Endothelial cell of hepatic sinusoid (primary cell): ENCODE results near the gene MRPL37.
"Not testable (repeated sequence)": the region's sequence is repeated elsewhere in the genome, so short reads cannot be mapped to it uniquely, and the experiment has no call there.

Experiments
- in situ Hi-C: cut with HindIII; loops from 2 replicates; pipeline ENCODE4 v1.10.0; 2017; ENCODE audit warnings: low sequenced_read_pairs

MRPL37 gene

DNA sequence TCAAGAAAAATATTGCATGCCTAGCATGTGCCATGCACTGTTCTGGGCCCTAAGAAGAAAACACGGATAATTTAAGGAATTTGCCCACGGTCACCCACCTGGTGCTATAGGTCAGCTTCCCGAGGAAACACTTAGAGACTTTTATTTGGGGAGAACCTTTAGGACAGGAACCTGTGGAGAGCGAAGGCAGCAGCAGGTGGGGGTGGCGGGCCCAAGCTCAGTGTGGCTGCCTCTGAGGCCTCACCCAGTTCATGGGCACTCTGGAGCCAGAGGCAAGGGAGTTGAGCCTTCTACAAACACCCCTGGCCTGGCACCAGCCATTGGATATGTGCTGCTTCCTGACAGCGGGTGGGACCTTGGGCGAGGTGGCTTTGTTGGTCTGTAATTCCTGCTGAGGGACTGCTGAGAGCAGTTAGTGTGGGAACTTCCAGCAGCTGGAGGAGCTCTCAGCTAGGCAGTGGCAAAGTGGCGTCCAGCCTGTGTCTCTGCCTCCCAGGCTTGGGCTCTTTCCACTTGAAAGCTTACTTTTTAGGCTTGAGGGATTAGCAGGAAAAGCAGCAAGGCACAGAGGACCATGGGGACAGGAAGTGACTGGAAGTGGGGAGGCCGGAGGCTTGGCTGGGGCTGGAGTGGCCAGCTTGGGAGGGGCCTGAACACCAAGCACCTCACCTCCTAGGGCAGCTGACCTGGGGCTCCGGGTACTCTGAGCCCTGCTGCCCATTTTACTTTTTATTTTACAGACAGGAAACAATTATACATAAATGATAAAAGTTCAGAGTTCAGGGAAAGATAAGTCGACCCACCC, 19.1 kb downstream of the MRPL37 start:
- in situ Hi-C loops, result no loop called here

DNA sequence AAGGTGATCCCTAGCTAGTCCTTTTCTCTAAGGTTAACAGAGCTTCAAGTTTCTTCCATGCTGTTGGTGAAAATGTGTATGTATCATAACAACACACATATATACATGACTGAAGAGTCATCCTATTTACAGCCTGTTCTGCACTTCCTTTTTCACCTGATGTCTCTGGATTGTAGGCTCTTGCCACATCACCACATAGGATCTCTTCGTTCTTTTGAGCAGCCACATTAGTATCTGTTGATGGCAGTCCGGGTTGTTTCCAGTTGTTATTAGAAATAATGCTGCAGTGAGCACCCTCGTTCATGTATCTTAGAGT, 19.7 kb downstream of the MRPL37 start:
- in situ Hi-C loops, result no loop called here

DNA sequence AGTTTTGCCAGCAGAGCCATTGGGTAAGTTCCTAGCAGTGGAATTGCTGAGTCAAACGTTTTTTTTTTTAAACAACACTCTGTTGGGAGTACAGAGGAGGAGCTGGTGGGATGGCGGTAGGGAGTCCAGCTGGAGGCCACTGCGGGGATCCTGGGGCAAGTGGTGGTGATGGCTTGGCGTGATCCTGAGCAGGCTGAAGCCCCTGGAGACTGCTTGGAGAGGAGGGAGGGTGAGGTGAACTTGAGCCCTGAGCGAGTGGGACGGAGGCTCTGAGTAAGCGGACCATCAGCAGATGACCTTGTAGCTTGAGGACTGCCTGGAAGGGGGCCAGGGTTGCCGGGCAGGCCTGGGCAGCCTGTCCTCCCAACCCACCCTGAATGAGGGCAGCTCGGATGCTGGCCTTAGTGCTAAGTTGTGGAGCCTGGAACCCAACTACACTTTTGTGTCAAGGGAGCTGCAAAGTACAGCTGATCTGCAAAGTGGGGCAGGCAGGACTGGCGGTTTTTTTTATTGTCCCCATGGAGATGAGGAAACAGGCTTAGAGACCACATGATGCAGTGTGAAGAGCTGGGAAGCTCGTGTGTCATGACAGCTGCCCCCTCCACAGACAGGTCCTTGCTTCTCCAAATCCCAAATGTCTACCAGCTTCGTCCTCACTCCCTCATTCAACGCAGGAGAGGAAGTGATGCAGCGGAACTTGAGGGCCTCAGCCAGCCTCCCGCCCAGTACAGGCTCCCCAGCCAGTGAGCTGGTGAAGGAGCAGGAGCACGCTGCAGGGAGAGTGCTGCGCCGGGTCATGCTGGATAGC, 20.2 kb downstream of the MRPL37 start:
- in situ Hi-C loops, result no loop called here

GRCh38 chr1:54221113-54221834, 21.3 kb downstream of the MRPL37 start:
- in situ Hi-C loops, result no loop called here

GRCh38 chr1:54221867-54222484, 22.0 kb downstream of the MRPL37 start:
- in situ Hi-C loops, result no loop called here

DNA sequence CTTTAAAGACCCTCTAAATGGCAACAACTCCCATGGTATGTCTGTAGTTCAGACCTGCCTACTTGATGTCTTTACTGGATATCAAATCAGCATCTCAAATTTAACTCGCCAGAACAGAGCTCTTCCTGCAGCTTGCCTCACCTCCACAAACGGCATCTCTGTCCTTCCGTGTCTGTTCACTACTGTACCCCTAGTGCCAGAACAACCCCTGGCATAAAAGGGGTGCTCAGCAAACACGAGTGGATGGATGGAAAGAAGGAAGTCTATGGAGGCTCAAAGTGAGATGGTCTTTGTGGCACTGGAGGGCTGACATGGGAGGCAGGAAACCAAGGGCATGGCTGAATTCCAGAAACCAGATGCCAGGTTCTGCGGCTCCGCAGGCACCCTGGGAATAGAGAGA, 22.7 kb downstream of the MRPL37 start:
- in situ Hi-C loops, result no loop called here

GRCh38 chr1:54223441-54224202, 23.7 kb downstream of the MRPL37 start:
- in situ Hi-C loops, result no loop called here

DNA sequence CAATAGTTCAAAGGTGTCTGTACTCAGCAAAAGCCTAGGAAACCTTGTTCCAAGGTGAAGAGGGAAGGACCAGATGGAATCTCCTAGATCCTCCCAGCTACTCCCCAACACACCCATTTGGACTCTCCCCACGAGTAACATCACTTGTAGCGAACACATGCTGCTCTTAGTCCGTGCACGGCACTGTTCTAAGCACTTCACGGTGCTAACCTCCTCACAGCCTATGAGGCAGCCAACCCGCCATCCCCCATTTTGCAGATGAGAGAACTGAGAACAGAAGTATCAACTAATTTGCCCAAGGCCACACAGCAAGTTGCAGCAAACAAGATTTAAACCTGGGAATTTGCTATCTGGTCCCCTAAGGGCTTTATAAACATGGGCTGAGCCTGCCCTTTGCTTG, 24.3 kb downstream of the MRPL37 start:
- in situ Hi-C loops, result no loop called here

DNA sequence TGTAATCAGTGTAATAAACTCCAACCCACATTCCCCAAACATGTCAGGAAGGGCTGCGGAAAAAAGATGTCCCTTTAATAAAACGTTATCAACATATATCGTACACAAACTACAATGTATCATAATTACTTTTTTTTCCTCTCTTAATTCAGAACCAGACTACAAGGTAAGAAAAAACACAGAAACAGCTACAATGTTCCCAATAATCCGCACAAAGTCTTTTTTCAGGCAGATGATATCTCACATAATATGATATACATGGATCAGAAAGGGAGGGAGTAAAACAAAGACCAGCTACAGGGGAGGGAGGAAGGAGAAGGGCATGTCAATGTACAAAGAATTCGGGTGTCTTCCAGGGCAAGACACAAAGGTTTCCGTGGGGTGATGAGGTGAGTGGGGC, 25.4 kb downstream of the MRPL37 start:
- in situ Hi-C loops, result no loop called here

DNA sequence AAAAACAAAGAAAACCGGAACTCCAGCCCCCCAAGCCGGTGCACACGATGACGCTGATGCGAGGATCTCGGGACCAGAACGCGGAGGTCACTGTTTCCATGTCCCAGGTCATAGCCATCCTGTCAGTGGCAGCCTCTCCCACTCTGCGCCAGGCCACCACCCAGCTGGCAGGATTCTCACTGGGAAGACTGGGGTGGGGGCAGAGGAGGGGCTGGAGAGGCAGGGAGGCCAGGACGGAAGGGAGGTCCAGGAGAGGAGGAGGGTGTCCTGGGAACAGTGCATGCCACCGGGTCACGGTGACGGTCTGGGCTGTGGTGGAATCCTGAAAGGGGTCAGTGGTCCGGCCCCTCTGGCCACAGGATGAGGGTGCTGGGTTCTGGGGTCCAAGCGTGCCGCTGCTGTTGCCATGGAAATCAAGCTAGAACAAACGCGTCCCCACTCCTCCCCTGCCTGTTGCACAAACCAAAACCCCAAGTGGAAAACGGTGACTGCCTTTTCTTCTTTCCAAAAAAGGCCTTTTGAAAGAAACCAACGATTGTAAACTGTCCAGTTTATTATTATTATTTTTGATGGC, 26.1 kb downstream of the MRPL37 start:
- in situ Hi-C loops, result no loop called here

GRCh38 chr1:54227091-54227602, 27.2 kb downstream of the MRPL37 start:
- in situ Hi-C loops, result no loop called here

- in situ Hi-C loops, result no loop called here
These were observed 27.9 kb downstream of the MRPL37 start for GRCh38 chr1:54227891-54228310.

GRCh38 chr1:54228638-54229079, 28.7 kb downstream of the MRPL37 start:
- in situ Hi-C loops, result no loop called here

DNA sequence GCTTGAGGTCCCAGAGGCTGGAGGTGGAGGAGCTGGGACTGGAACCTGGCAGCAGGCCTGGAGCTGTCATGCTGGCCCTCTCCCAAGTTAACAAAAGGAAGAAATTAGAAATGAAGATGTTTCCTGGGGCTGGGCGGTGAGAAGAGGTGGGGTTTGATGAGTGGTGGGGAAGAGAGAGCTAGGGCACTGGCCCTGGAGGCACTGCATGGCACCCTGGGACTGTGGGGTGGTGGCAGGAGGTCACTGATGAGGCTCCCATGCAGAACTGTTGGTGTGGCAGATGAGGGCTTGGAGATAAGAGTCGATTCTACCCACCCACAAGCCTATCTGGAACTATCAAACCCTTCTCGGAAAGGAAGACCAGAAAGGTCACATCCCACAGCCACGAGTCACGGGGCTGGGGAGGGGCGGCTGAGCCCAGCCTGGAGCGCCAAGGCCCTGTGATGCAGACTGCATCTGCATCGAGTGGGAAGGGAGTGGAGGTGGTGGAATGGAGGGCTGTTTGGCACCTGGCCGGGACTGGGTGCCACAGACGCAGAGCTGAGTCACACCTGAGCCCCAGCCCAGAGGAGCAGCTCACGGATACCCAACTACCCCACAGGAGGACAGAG, 29.4 kb downstream of the MRPL37 start:
- in situ Hi-C loops, result no loop called here

DNA sequence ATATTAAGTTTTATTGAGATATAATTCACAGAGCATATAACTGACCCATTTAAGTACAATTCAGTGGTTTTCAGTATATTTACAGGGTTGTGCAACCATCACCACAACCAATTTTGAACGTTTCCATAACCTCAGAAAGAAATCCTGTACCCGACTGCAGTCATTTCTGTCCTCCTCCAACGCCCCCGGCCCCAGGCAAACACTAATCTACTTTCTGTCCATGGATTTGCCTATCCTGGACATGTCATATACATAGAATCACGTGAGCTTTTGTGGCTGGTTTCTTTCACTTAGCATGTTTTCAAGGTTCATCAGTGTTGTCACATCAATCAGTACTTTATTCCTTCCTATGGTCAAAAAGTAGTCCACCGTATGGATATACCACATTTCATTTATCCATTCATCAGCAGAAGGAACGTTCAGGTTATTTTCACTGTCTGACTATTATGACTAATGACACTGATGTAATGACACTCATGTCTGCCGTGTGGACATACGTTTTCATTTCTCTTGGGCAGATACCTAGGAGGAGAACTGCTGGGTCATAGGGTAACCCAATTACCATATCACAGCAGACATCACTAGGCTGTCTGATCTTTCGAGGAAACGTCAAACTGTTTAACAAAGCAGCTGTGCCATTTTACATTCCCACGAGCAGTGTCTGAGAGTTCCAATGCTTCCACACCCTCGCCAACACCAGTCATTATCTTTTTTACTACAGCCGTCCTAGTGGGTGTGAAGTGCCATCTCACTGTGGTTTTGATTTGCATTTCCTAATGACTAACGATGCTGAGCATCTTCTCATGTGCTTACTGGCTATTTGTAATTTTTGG, 30.8 kb downstream of the MRPL37 start:
- in situ Hi-C loops, result no loop called here

DNA sequence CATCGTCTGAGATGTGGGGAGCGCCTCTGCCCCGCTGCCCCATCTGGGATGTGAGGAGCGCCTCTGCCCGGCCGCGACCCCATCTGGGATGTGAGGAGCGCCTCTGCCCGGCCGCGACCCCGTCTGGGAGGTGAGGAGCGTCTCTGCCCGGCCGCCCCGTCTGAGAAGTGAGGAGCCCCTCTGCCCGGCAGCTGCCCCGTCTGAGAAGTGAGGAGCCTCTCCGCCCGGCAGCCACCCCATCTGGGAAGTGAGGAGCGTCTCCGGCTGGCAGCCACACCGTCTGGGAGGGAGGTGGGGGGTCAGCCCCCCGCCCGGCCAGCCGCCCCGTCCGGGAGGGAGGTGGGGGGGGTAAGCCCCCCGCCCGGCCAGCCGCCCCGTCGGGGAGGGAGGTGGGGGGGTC, 33.2 kb downstream of the MRPL37 start:
- in situ Hi-C loops, result not testable (repeated sequence)

DNA sequence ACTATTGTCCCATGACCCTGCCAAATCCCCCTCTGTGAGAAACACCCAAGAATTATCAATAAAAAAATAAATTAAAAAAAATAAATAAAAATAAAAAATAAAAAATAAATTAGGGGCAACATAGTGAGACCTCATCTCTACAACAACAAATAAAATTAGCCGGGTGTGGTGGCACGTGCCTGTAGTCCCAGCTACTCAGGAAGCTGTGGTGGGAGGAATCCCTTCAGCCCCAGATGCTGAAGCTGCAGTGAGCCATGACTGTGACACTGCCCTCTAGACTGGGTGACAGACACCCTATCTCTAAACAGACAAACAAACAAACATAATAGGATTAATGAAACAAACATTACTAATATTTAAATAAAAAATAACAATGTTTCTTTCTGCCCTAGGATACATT, 34.3 kb downstream of the MRPL37 start:
- in situ Hi-C loops, result no loop called here

DNA sequence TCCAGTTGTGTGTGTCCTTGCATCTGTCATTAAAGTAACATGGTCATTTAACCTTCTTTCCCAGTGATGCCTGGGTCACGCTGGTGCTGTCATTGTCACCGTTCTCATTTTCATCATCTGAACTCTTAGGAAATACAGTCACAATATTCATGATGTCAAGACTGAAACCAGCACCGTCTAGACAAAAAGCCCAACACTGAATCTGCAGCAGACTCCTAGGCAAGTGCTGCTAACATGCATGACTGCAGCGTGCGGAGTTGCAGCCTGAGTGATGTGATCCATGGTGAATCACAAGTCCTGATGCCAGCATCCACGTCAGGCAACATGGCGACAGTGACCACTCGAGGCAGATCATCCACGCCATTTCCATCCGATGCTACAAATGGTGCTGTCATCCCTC, 37.6 kb downstream of the MRPL37 start:
- in situ Hi-C loops, result no loop called here
